Pulmonary artery endothelial cell (primary cell): ENCODE results near the gene TUBB4B. TPM values are rescaled to one million over a fixed set of nuclear protein-coding genes. Genes with fewer than 3 reads are reported as not detected.

ENCODE experiments used
- DNase-seq: peaks from one replicate; pipeline ENCODE4 v3.0.0-alpha.2; 2011; ENCODE audit warnings: low read depth, low spot score
- total RNA-seq: library from RNA; depleted of rRNA; stranded (reverse); fragments of >200 nt; gene quantifications from 2 replicates; pipeline ENCODE4 v1.2.3, GENCODE V29; 2014

TUBB4B gene
- total RNA-seq, 1 donor from 2014 or later, result 279 TPM

GRCh38 chr9:137293094-137293481 lies 52.0 kb downstream of the TUBB4B start:
- DNase-seq, result no peak

Other genes with a start within 250 kb of the TUBB4B start
- gene PAXX, start 248.9 kb upstream of the TUBB4B start, total RNA-seq, result 17.8 and 18.0 TPM in 2 replicates
- 0.33 and 0.46 TPM in 2 replicates for gene CLIC3, start 244.7 kb upstream of the TUBB4B start, total RNA-seq
- gene ABCA2, start 213.1 kb upstream of the TUBB4B start, total RNA-seq, result 7.9 and 15.7 TPM in 2 replicates
- gene FUT7, start 209.2 kb upstream of the TUBB4B start, total RNA-seq, result not detected in 2 replicates
- gene NPDC1, start 195.1 kb upstream of the TUBB4B start, total RNA-seq, result 31.2 and 33.0 TPM in 2 replicates
- gene ENTPD2, start 187.2 kb upstream of the TUBB4B start, total RNA-seq, result not detected in 2 replicates
- gene SAPCD2, start 170.7 kb upstream of the TUBB4B start, total RNA-seq, result 17.6 and 31.1 TPM in 2 replicates
- gene UAP1L1, start 163.8 kb upstream of the TUBB4B start, total RNA-seq, result 15.4 and 17.0 TPM in 2 replicates
- gene MAN1B1, start 154.3 kb upstream of the TUBB4B start, total RNA-seq, result 58.1 and 76.7 TPM in 2 replicates
- 73.7 and 133 TPM in 2 replicates for gene DPP7, start 126.6 kb upstream of the TUBB4B start, total RNA-seq
- gene GRIN1, start 102.1 kb upstream of the TUBB4B start, total RNA-seq, result 0.04 and 0.26 TPM in 2 replicates
- not detected in 2 replicates for gene LRRC26, start 71.2 kb upstream of the TUBB4B start, total RNA-seq
- not detected in 2 replicates for gene TMEM210, start 69.2 kb upstream of the TUBB4B start, total RNA-seq
- gene ANAPC2, start 52.7 kb upstream of the TUBB4B start, total RNA-seq, result 24.4 and 30.5 TPM in 2 replicates
- 107 and 115 TPM in 2 replicates for gene SSNA1, start 52.6 kb upstream of the TUBB4B start, total RNA-seq
- 5.1 and 6.4 TPM in 2 replicates for gene TPRN, start 40.5 kb upstream of the TUBB4B start, total RNA-seq
- 26.1 and 34.2 TPM in 2 replicates for gene TMEM203, start 35.6 kb upstream of the TUBB4B start, total RNA-seq
- 3.5 and 4.2 TPM in 2 replicates for gene NDOR1, start 35.6 kb upstream of the TUBB4B start, total RNA-seq
- 0.07 and 0.33 TPM in 2 replicates for gene RNF208, start 19.0 kb upstream of the TUBB4B start, total RNA-seq
- 0.11 and 0.46 TPM in 2 replicates for gene CYSRT1, start 16.1 kb upstream of the TUBB4B start, total RNA-seq
- gene RNF224, start 13.8 kb upstream of the TUBB4B start, total RNA-seq, result 0.07 TPM in 2 replicates
- not detected in 2 replicates for gene SLC34A3, start 10.4 kb upstream of the TUBB4B start, total RNA-seq
- gene STPG3, start 10.0 kb downstream of the TUBB4B start, total RNA-seq, result not detected in 2 replicates
- 78.1 and 78.6 TPM in 2 replicates for gene NELFB, start 14.0 kb downstream of the TUBB4B start, total RNA-seq
- 28.9 and 35.3 TPM in 2 replicates for gene TOR4A, start 36.4 kb downstream of the TUBB4B start, total RNA-seq
- gene NRARP, start 61.0 kb downstream of the TUBB4B start, total RNA-seq, result 14.0 and 16.0 TPM in 2 replicates
- gene EXD3, start 181.9 kb downstream of the TUBB4B start, total RNA-seq, result 14.2 and 24.3 TPM in 2 replicates
- gene NOXA1, start 182.1 kb downstream of the TUBB4B start, total RNA-seq, result 0.11 and 0.66 TPM in 2 replicates
- gene ENTPD8, start 200.1 kb downstream of the TUBB4B start, total RNA-seq, result 0.04 and 0.07 TPM in 2 replicates
- 20.6 and 23.9 TPM in 2 replicates for gene NSMF, start 218.0 kb downstream of the TUBB4B start, total RNA-seq